Epithelial cell of proximal tubule (primary cell): ENCODE data around the gene PRR5. TPM values are rescaled to one million over a fixed set of nuclear protein-coding genes. Genes with fewer than 3 reads are reported as not detected.

Experiments
- DNase-seq: peaks from one replicate; pipeline ENCODE4 v3.0.0-alpha.2; 2011; ENCODE audit warnings: low read depth
- H3K4me3 ChIP-seq: 2 replicates; pipeline ENCODE4 v1.5.1; 2011; ENCODE audit warnings: low read depth, mild to moderate bottlenecking, low read length
- total RNA-seq: library from RNA; depleted of rRNA; stranded (reverse); fragments of >200 nt; gene quantifications from 2 replicates; pipeline ENCODE4 v1.2.3, GENCODE V29; 2015
- TF ChIP-seq, protein P1 (sequence below): conservative IDR thresholded peaks from 2 replicates; pipeline ENCODE4 v1.5.1; 2012; ENCODE audit warnings: low read depth, mild to moderate bottlenecking, low read length

The PRR5 gene
- total RNA-seq, 1 donor from 2014 or later, result 9.1 TPM

DNA sequence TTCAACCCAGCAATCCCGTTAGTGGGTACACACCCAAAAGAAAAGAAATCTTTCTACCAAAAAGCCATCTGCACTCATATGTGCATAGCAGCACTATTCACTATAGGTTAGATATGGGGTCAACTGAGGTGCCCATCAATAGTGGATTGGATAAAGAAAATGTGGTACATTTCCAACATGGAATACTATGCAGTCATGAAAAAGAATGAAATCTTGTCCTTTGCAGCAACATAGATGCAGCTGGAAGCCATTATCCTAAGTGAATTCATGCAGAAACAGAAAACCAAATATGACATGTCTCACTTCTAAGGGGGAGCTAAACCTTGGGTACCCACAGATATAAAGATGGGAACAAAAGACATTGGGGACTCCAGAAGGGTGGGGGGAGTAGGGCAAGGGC is 48.5 kb downstream of the PRR5 start:
- DNase-seq, result no peak
- no peak overlapping the region for H3K4me3 ChIP-seq
- TF ChIP-seq, protein P1, sequence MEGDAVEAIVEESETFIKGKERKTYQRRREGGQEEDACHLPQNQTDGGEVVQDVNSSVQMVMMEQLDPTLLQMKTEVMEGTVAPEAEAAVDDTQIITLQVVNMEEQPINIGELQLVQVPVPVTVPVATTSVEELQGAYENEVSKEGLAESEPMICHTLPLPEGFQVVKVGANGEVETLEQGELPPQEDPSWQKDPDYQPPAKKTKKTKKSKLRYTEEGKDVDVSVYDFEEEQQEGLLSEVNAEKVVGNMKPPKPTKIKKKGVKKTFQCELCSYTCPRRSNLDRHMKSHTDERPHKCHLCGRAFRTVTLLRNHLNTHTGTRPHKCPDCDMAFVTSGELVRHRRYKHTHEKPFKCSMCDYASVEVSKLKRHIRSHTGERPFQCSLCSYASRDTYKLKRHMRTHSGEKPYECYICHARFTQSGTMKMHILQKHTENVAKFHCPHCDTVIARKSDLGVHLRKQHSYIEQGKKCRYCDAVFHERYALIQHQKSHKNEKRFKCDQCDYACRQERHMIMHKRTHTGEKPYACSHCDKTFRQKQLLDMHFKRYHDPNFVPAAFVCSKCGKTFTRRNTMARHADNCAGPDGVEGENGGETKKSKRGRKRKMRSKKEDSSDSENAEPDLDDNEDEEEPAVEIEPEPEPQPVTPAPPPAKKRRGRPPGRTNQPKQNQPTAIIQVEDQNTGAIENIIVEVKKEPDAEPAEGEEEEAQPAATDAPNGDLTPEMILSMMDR, result no peak

DNA sequence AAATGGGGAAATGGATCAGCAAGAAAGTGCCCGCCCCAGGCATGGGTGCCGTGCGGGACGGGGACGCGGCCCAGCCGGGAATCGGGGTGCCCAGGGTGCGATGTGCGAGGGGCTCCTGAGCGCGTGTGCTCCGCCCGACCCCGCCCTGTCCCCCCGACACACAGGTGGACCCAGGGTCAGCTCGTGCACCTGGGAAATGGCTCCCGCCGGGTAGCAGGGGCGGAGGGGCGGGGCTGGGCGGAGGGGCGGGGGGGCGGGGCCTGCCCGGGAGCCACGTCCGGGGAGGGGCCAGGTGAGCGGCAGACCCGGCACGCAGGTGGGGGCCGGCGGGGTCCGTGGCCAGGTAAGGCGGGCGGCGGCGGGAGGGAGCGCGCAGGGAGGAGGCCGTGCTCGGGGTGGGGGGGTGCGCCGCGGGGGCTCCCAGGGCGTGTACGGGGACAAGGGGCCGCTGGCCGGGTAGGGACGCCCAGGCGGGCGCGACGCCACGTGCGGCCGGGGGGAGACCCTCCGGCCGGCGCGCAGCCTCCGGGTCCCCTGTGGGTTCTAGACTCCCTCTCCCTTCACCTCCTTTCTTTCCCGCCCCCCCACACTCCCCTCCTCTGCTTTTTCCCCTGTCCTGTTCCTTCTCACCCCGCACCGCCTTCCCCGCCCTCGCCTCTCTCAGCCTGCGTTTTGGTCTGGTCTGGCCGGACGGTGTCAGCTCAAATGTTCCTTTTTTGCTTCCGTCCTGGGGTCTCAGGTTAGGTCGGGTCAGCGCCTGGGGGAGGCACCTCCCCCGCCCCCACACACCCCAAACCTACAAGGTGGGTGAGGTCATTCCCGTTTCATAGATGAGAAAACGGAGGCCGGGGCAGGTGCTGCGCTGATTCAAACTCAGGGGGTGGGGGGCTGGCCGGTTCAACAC is 50.5 kb downstream of the PRR5 start, which contains the start of gene ARHGAP8:
Gene ARHGAP8 (plus strand): TSS at position 291 of the 904 bp plus-strand sequence. CDS start 33,953 bp downstream, outside the sequence.
- no peak for DNase-seq
- TF ChIP-seq, protein P1, result no peak
- H3K4me3 ChIP-seq, result peak within 1 kb of the TSS; percentile 73

DNA sequence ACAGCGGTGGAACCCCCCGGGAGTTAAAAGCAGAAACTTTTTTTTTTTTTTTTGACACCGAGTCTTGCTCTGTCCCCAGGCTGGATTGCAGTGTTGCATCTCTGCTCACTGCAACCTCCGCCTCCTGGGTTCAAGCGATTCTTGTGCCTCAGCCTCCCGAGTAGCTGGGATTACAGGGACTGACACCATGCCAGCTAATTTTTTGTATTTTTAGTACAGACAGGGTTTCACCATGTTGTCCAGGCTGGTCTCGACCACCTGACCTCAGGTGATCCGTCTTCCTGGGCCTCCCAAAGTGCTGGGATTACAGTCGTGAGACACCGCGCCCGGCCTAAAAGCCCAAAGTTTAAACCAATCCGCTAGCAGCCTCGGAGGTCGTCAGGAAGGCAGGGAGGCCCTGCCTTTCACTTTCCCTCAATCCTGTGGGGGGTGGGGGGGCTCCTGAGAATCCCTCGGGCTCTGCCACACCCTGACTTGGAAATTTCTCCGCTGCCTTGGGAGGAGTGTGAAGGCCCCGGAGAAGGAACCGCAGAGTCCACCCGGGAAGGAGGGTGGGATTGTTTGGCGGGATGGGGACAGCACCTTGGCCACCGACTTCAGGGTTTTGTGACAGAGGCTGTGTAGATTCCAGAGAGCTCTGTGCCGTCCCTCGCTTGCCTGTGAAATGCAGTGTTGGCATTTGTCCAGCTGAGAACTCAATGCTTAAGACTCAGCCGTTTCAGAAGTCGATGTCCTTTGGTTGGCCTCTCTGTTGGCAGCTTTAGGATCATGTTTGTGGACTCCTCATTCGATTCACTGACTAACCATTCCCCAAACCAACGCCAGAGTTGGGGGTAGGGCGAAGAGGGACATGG is 51.4 kb downstream of the PRR5 start:
- TF ChIP-seq, protein P1, result no peak
- DNase-seq, result no peak

DNA sequence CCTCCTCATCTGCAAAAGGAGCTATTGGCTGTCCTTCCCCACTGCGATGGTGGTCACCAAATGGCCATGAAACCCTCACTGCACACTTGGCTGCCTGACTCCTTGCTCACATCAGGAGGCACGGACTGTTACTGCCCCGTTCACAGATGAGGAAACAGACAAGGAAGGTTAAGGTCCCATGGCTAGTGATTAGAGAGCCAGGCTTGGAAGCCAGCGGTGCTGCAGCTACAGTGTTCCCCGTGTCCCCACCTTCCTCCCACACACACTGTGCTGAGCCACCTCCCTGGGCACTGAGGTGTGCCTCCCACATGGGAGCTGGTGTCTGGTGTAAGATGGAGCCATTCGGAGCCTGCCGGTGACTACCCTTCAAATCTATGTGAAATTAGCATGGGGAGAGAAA is 53.0 kb downstream of the PRR5 start:
- no peak for DNase-seq
- TF ChIP-seq, protein P1, result no peak

More for the DNA sequence above, 51.4 kb downstream of the PRR5 start:
- H3K4me3 ChIP-seq, result peak overlapping the region; percentile 73

DNA sequence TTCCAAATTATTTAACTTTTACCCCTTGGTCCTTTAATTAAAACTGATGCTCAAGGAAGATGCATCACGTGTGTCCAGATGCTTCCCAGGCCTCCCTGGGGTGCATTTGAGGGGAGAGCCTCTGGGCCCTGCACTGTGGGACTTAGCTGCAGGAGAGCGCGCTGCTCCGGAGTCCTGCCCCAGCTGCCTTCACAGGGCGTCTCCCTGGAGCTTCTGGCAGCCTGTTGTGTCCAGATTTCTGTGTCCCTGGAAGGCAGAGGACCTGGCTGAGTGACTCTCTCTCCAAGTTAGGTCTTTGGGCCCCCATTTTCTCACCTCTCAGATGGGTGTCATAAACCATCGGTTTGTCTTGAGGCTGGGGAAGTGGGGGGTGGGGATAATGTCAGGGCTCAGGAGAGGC is 53.4 kb downstream of the PRR5 start:
- DNase-seq, result no peak
- TF ChIP-seq, protein P1, result no peak
- H3K4me3 ChIP-seq, result no peak overlapping the region

More for the DNA sequence above, 53.0 kb downstream of the PRR5 start:
- no peak overlapping the region for H3K4me3 ChIP-seq

DNA sequence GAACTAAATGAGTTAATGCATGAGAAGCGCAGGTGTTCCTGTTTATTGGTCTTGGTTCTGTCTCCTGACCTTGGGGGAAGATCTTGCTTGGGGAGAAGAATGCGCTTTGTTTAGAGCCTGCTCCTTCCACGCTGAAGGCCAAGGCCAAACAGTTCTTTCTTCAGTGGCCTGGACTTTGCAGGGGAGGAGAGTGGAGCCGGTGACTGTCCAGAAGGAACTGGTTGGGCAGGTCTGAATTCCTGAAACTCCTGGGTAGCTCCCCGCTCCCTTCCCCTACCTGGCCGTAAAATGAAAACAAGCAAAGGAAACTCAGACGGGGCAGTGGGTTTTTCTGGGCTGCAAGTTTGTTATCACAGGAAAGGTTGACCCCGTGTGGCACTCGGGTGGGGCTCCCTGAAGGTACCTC is 54.0 kb downstream of the PRR5 start:
- no peak overlapping the region for H3K4me3 ChIP-seq
- no peak for DNase-seq
- TF ChIP-seq, protein P1, result no peak
